HepG2 (cell line): ENCODE data around the gene TIAM1. TPM values are rescaled to one million over a fixed set of nuclear protein-coding genes. Genes with fewer than 3 reads are reported as not detected.

Experiments
- ATAC-seq: fragments of 200-7000 bp; cut with Tn5 transposase; 3 replicates; pipeline ENCODE4 v1.9.1; 2020; ENCODE audit warnings: mild to moderate bottlenecking, moderate library complexity
- BruUV-seq: library from RNA; stranded (reverse); fragments of 400-500 nt; replicated peaks from 2 replicates; lab custom pipeline; 2021; lab: Mats Ljungman, UMichigan
- CTCF ChIA-PET: fragments of 300-600 bp; formaldehyde crosslinking; extraction: SDS; loops from one replicate; lab custom pipeline; 2021; ENCODE audit warnings: low total read pairs, inconsistent platforms, low intra/inter-chr PET ratio; lab: Yijun Ruan, JAX
- POLR2A ChIA-PET: fragments of 350-600 bp; sonication (Branson Sonifier 250); formaldehyde crosslinking; loops from one replicate; lab custom pipeline; 2020; ENCODE audit warnings: antibody characterized with exemption, inconsistent platforms; lab: Yijun Ruan, JAX
- DNase-seq: peaks from one replicate; pipeline ENCODE4 v3.0.0-alpha.2; 2015; ENCODE audit warnings: low spot score
- FAIRE-seq: peaks from 3 replicates; lab custom pipeline; 2011; peaks lifted over from hg19 to GRCh38; lab: Jason Lieb, UNC
- H2AFZ ChIP-seq: one replicate; pipeline ENCODE4 v1.6.1; 2011; ENCODE audit warnings: low read length, inconsistent platforms
- H3K27ac ChIP-seq: fragments of 300-600 bp; 3 replicates; pipeline ENCODE4 v1.8.0; 2011; ENCODE audit warnings: mixed run types, mild to moderate bottlenecking, mixed read lengths, low read length, inconsistent platforms; ENCODE audit not compliant: insufficient read depth; ENCODE audit errors: extremely low read length
- H3K27me3 ChIP-seq, 2 experiments: fragments of 200-600 bp in 1 of 2; 2 replicates in 1 of 2; 3 replicates in 1 of 2; pipeline versions ENCODE4 v1.6.0 to v1.8.0; 2011; ENCODE audit warnings: low read length in 2 of 2, mild to moderate bottlenecking in 2 of 2, moderate library complexity in 2 of 2, inconsistent platforms in 1 of 2; ENCODE audit not compliant: insufficient read depth in 2 of 2, control insufficient read depth in 1 of 2
- H3K36me3 ChIP-seq, 2 experiments: fragments of 200-600 bp in 1 of 2; replicated peaks in 1 of 2; 2 replicates in 1 of 2; 3 replicates in 1 of 2; pipeline versions ENCODE4 v1.5.1 to v1.8.0; 2011; ENCODE audit warnings: low read length in 2 of 2, inconsistent platforms in 1 of 2; ENCODE audit not compliant: insufficient read depth in 2 of 2, control insufficient read depth in 1 of 2
- H3K4me1 ChIP-seq: 2 replicates; pipeline ENCODE4 v1.5.1; 2012; ENCODE audit warnings: low read length, inconsistent platforms; ENCODE audit not compliant: insufficient read depth
- H3K4me2 ChIP-seq: 2 replicates; pipeline ENCODE4 v1.6.0; 2011; ENCODE audit warnings: low read depth, low read length, inconsistent platforms
- H3K4me3 ChIP-seq, 3 experiments: fragments of 200-600 bp in 1 of 3; sonication (generic), shearing (Covaris generic) in 1 of 3; replicated peaks in 1 of 3; 2 replicates each; pipeline ENCODE4 v1.5.1; 2011 to 2016; ENCODE audit warnings: low read length in 3 of 3, inconsistent platforms in 2 of 3, low read depth in 2 of 3, mild to moderate bottlenecking in 2 of 3, control low read depth in 1 of 3, mixed read lengths in 1 of 3; ENCODE audit not compliant: insufficient read depth in 1 of 3
- H3K79me2 ChIP-seq: one replicate; pipeline ENCODE4 v1.6.1; 2011; ENCODE audit warnings: low read length, inconsistent platforms; ENCODE audit not compliant: insufficient read depth
- H3K9ac ChIP-seq: 2 replicates; pipeline ENCODE4 v1.6.0; 2011; ENCODE audit warnings: mild to moderate bottlenecking, low read depth, low read length, inconsistent platforms; ENCODE audit not compliant: insufficient read depth
- H3K9me3 ChIP-seq: 2 replicates; pipeline ENCODE4 v1.5.1; 2012; ENCODE audit warnings: mild to moderate bottlenecking, low read length
- H4K20me1 ChIP-seq: 2 replicates; pipeline ENCODE4 v1.6.0; 2011; ENCODE audit warnings: inconsistent platforms, mild to moderate bottlenecking, low read length, moderate library complexity; ENCODE audit not compliant: insufficient read depth
- HOXA5 ChIP-seq: sonication (generic); formaldehyde crosslinking; IDR thresholded peaks from 2 replicates; pipeline ENCODE4 v1.4.0; 2020; ENCODE audit warnings: missing genetic modification reagents
- MAZ ChIP-seq, 2 experiments: sonication (generic) in 1 of 2; formaldehyde crosslinking in 1 of 2; IDR thresholded peaks; 2 replicates each; pipeline versions ENCODE4 v1.5.0 to v1.6.1; 2012 to 2020; ENCODE audit warnings: low read depth in 2 of 2, mild to moderate bottlenecking in 2 of 2, borderline replicate concordance in 1 of 2, improper control_type of control experiment in 1 of 2, low read length in 1 of 2, missing genetic modification reagents in 1 of 2, moderate library complexity in 1 of 2
- NFRKB ChIP-seq: fragments of 450-650 bp; IDR thresholded peaks from 2 replicates; pipeline ENCODE4 v1.6.1; 2017
- POLR2G ChIP-seq: fragments of 200-400 bp; formaldehyde crosslinking; IDR thresholded peaks from 2 replicates; pipeline ENCODE4 v1.6.1; 2018; ENCODE audit warnings: mild to moderate bottlenecking, low read depth, low read length, moderate library complexity
- SRSF9 ChIP-seq: fragments of 200-400 bp; formaldehyde crosslinking; IDR thresholded peaks from 2 replicates; pipeline ENCODE4 v1.6.1; 2018; ENCODE audit warnings: borderline replicate concordance, mild to moderate bottlenecking, low read depth, low read length; ENCODE audit not compliant: insufficient read depth, poor library complexity, severe bottlenecking
- ZBTB7A ChIP-seq: sonication (generic); formaldehyde crosslinking; IDR thresholded peaks from 2 replicates; pipeline ENCODE4 v1.8.0; 2022; ENCODE audit warnings: mild to moderate bottlenecking, missing genetic modification reagents
- ZKSCAN8 ChIP-seq: IDR thresholded peaks from 2 replicates; pipeline ENCODE4 v1.6.1; 2016; ENCODE audit warnings: borderline replicate concordance, missing genetic modification reagents, missing compliant biosample characterization
- ZNF101 ChIP-seq: sonication (generic); formaldehyde crosslinking; IDR thresholded peaks from 2 replicates; pipeline ENCODE4 v1.4.0; 2020; ENCODE audit warnings: mild to moderate bottlenecking, low read depth, missing genetic modification reagents, borderline replicate concordance
- ZNF572 ChIP-seq: sonication (generic); formaldehyde crosslinking; IDR thresholded peaks from 2 replicates; pipeline ENCODE4 v1.5.1; 2020; ENCODE audit warnings: mild to moderate bottlenecking, missing genetic modification reagents
- ZNF629 ChIP-seq: sonication (generic); formaldehyde crosslinking; conservative IDR thresholded peaks from 2 replicates; pipeline ENCODE4 v1.5.0; 2020; ENCODE audit warnings: missing genetic modification reagents
- WGBS: methylation state at CpG from one replicate; pipeline ENCODE4 v1.1.6; 2017; ENCODE audit warnings: low lambda C conversion rate; 5-methylcytosine and 5-hydroxymethylcytosine counted together
- in situ Hi-C: cut with HindIII; loops from 2 replicates; pipeline ENCODE4 v1.10.0; 2017; ENCODE audit warnings: low pct_unique_long_range_greater_than_20kb; ENCODE audit not compliant: extremely low pct_ligation_motif_present
- intact Hi-C: fragments of 100-400 bp; cut with micrococcal nuclease; formaldehyde crosslinking; loops from one replicate; pipeline ENCODE4 v1.10.0; 2022; ENCODE audit not compliant: unreplicated experiment
- polyA plus RNA-seq, 8 experiments: library from polyadenylated mRNA; depleted of rRNA in 3 of 8; stranded (reverse) in 7 of 8; unstranded in 1 of 8; fragments of >200 nt; fragmentation: Illumina TruSeq in 4 of 8; extraction: Trizol in 4 of 8; gene quantifications; 2 replicates each; pipeline versions ENCODE4 v1.2.1 to v1.2.3, GENCODE V29; 2011 to 2016; ENCODE audit warnings: low read depth in 4 of 8, missing spikeins in 1 of 8, mixed read lengths in 1 of 8; ENCODE audit not compliant: insufficient read depth in 1 of 8
- total RNA-seq, 5 experiments: library from RNA; depleted of rRNA; stranded (reverse); fragments of >200 nt; fragmentation: Illumina TruSeq; extraction: Trizol; gene quantifications; 2 replicates each; pipeline ENCODE4 v1.2.3, GENCODE V29; 2016; ENCODE audit warnings: low read depth in 1 of 5
- TF ChIP-seq, protein P1 (sequence below): sonication (generic); formaldehyde crosslinking; IDR thresholded peaks from 2 replicates; pipeline ENCODE4 v1.4.0; 2020; ENCODE audit warnings: missing genetic modification reagents
- TF ChIP-seq, protein P2 (sequence below): sonication (generic); formaldehyde crosslinking; IDR thresholded peaks from 2 replicates; pipeline ENCODE4 v1.5.0; 2020; ENCODE audit warnings: mild to moderate bottlenecking, low read depth, missing genetic modification reagents, borderline replicate concordance
- TF ChIP-seq, protein P3 (sequence below): sonication (generic); formaldehyde crosslinking; IDR thresholded peaks from 2 replicates; pipeline ENCODE4 v1.4.0; 2020; ENCODE audit warnings: missing genetic modification reagents, borderline replicate concordance

The TIAM1 gene
- total and polyA plus RNA-seq, 2 of the 13 experiments (the other 11 are each of a cell fraction or from before 2014, with no cell fraction given), result 0.13 to 0.24 TPM

DNA sequence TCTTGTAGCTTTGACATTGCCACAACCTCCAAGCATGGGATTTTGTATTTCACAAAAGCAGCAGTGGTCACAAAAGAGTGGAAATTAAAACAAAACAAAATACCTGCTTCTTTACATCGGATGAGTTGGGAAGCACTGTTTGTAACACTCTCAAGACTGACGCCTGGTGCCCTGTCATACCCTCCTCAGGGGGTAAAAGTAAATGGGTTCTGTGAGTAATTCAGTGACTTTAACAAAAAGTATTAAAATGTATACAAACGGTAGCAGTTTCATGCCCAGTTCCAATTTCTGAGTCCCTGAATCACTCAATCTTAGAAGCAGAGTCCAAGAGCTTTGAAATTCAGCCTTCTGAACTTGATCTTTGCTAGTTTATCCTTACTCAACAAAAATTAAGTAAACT lies 152.5 kb downstream of the TIAM1 start:
- intact Hi-C loops, result no loop called here
- WGBS, result 43% methylated on average over 3 of the region's 3 CpGs
- H3K27me3 ChIP-seq, result no peaks in the 10 kb centered on the region
- no peaks in the 10 kb centered on the region for H3K9me3 ChIP-seq
- TF ChIP-seq SRSF9 (no peak), ZNF572 (CRISPR knock-in tag) (no peak), HOXA5 (CRISPR knock-in tag) (no peak)
- TF ChIP-seq, all 625 proteins: peak for 0
- DNase-seq, result no peak
- Histone ChIP-seq H4K20me1 (no peaks in the 10 kb centered on the region), H3K27ac (no peak overlapping the region), H3K4me3 (no peak overlapping the region), H3K4me1 (no peaks in the 10 kb centered on the region; the same call in 1 of the 2 replicates), H3K4me2 (no peak overlapping the region), H2AFZ (no peak overlapping the region), H3K79me2 (no peaks in the 10 kb centered on the region), H3K9ac (no peak overlapping the region), H3K36me3 (no peaks in the 10 kb centered on the region)
- BruUV-seq, result no TSS peak
- POLR2A ChIA-PET, result no interaction called here
- no peak for FAIRE-seq
- in situ Hi-C loops, result no loop called here
- CTCF ChIA-PET, result no interaction called here
- ATAC-seq, result no peak

DNA sequence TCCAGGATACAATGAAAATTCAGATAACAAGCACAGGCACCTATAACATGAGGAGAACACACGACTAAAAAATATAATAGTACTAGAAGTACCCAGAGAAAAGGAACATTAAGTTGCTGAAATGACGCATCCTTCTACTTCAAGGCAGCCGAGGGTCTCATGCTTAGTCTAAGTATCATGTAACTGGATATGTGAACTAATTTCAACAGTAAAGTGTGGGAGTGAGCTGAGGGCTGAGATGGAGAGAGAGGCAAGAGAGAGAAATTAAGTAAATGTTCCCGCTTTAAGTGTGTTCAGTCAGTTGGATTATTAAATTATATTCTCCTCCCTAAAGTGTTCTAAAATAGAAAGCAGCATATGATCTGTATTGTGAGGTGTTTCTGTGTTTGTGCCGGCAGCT lies 153.5 kb downstream of the TIAM1 start:
- Histone ChIP-seq H3K27me3 (no peaks in the 10 kb centered on the region), H3K4me1 (no peaks in the 10 kb centered on the region; the same call in 1 of the 2 replicates), H3K9ac (no peak overlapping the region), H3K9me3 (no peaks in the 10 kb centered on the region), H2AFZ (no peak overlapping the region), H3K27ac (no peak overlapping the region), H3K4me3 (no peak overlapping the region), H3K79me2 (no peaks in the 10 kb centered on the region), H3K36me3 (no peaks in the 10 kb centered on the region), H3K4me2 (no peak overlapping the region), H4K20me1 (no peaks in the 10 kb centered on the region)
- ChIA-PET POLR2A (no interaction called here), CTCF (no interaction called here)
- intact Hi-C loops (no loop called here), in situ Hi-C loops (no loop called here)
- DNase-seq (no peak), FAIRE-seq (no peak), ATAC-seq (no peak)
- 64% methylated on average over 5 of the region's 5 CpGs for WGBS
- BruUV-seq, result no TSS peak
- TF ChIP-seq MAZ (IDR thresholded peaks at IDR 0.05; ENCODE audit: borderline replicate concordance, low read depth, low read length), result no peak
- no peak for TF ChIP-seq MAZ (CRISPR knock-in tag; IDR thresholded peaks at IDR 0.05; ENCODE audit: low read depth)
- TF ChIP-seq ZNF629 (CRISPR knock-in tag), result no peak
- TF ChIP-seq ZNF101 (CRISPR knock-in tag), result no peak
- no peak for TF ChIP-seq POLR2G
- no peak for TF ChIP-seq NFRKB
- TF ChIP-seq ZKSCAN8 (CRISPR knock-in tag), result no peak
- TF ChIP-seq, protein P1, sequence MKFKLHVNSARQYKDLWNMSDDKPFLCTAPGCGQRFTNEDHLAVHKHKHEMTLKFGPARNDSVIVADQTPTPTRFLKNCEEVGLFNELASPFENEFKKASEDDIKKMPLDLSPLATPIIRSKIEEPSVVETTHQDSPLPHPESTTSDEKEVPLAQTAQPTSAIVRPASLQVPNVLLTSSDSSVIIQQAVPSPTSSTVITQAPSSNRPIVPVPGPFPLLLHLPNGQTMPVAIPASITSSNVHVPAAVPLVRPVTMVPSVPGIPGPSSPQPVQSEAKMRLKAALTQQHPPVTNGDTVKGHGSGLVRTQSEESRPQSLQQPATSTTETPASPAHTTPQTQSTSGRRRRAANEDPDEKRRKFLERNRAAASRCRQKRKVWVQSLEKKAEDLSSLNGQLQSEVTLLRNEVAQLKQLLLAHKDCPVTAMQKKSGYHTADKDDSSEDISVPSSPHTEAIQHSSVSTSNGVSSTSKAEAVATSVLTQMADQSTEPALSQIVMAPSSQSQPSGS (CRISPR knock-in tag), result no peak
- TF ChIP-seq, protein P2, sequence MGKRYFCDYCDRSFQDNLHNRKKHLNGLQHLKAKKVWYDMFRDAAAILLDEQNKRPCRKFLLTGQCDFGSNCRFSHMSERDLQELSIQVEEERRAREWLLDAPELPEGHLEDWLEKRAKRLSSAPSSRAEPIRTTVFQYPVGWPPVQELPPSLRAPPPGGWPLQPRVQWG (CRISPR knock-in tag), result no peak
- TF ChIP-seq, protein P3, sequence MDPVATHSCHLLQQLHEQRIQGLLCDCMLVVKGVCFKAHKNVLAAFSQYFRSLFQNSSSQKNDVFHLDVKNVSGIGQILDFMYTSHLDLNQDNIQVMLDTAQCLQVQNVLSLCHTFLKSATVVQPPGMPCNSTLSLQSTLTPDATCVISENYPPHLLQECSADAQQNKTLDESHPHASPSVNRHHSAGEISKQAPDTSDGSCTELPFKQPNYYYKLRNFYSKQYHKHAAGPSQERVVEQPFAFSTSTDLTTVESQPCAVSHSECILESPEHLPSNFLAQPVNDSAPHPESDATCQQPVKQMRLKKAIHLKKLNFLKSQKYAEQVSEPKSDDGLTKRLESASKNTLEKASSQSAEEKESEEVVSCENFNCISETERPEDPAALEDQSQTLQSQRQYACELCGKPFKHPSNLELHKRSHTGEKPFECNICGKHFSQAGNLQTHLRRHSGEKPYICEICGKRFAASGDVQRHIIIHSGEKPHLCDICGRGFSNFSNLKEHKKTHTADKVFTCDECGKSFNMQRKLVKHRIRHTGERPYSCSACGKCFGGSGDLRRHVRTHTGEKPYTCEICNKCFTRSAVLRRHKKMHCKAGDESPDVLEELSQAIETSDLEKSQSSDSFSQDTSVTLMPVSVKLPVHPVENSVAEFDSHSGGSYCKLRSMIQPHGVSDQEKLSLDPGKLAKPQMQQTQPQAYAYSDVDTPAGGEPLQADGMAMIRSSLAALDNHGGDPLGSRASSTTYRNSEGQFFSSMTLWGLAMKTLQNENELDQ, result no peak
- TF ChIP-seq ZBTB7A, result no peak
